Hepatocyte (in vitro differentiated cells): ENCODE results near the gene ARHGEF26. TPM values are rescaled to one million over a fixed set of nuclear protein-coding genes. Genes with fewer than 3 reads are reported as not detected.

Source experiments
- DNase-seq: peaks from one replicate; pipeline ENCODE4 v3.0.0-alpha.2; 2016; ENCODE audit warnings: low spot score
- H2AFZ ChIP-seq: fragments of 200-600 bp; sonication (generic); 2 replicates; pipeline ENCODE4 v1.6.0; 2016; ENCODE audit warnings: antibody characterized with exemption, mild to moderate bottlenecking
- H3K27ac ChIP-seq: fragments of 200-600 bp; sonication (generic); 2 replicates; pipeline ENCODE4 v1.5.1; 2016; ENCODE audit warnings: mild to moderate bottlenecking
- H3K27me3 ChIP-seq: fragments of 200-600 bp; sonication (generic); 2 replicates; pipeline ENCODE4 v1.6.1; 2016
- H3K36me3 ChIP-seq: fragments of 200-600 bp; sonication (generic); replicated peaks from 2 replicates; pipeline ENCODE4 v1.5.1; 2016; ENCODE audit warnings: low read depth; ENCODE audit not compliant: insufficient read depth
- H3K4me1 ChIP-seq: fragments of 200-600 bp; sonication (generic); 2 replicates; pipeline ENCODE4 v1.5.1; 2016; ENCODE audit warnings: mild to moderate bottlenecking, moderate library complexity; ENCODE audit not compliant: insufficient read depth
- H3K4me2 ChIP-seq: fragments of 200-600 bp; sonication (generic); 2 replicates; pipeline ENCODE4 v1.6.0; 2016
- H3K4me3 ChIP-seq: fragments of 200-600 bp; sonication (generic); 2 replicates; pipeline ENCODE4 v1.5.1; 2016; ENCODE audit warnings: mild to moderate bottlenecking
- H3K79me2 ChIP-seq: fragments of 200-600 bp; sonication (generic); 2 replicates; pipeline ENCODE4 v1.6.0; 2017; ENCODE audit warnings: mild to moderate bottlenecking
- H3K9me2 ChIP-seq: fragments of 200-600 bp; sonication (generic); replicated peaks from 2 replicates; pipeline ENCODE4 v1.6.0; 2017; ENCODE audit warnings: mild to moderate bottlenecking; ENCODE audit not compliant: insufficient read depth
- H3K9me3 ChIP-seq: fragments of 200-600 bp; sonication (generic); 2 replicates; pipeline ENCODE4 v1.5.1; 2016; ENCODE audit warnings: low read depth, mild to moderate bottlenecking
- H4K20me1 ChIP-seq: fragments of 200-600 bp; sonication (generic); 2 replicates; pipeline ENCODE4 v1.6.0; 2016; ENCODE audit warnings: mild to moderate bottlenecking; ENCODE audit not compliant: insufficient read depth, poor library complexity, severe bottlenecking
- EZH2 ChIP-seq: fragments of 200-600 bp; sonication (generic); IDR thresholded peaks from 2 replicates; pipeline ENCODE4 v1.6.1; 2016; ENCODE audit warnings: antibody characterized with exemption, mild to moderate bottlenecking, borderline replicate concordance
- EZH2phosphoT487 ChIP-seq: fragments of 200-600 bp; sonication (generic); IDR thresholded peaks from one replicate; pipeline ENCODE4 v1.6.1; 2018; ENCODE audit warnings: antibody characterized with exemption, mild to moderate bottlenecking, low read depth, moderate library complexity; ENCODE audit not compliant: unreplicated experiment, severe bottlenecking
- WGBS: methylation state at CpG from one replicate; pipeline ENCODE4 v1.1.6; 2016; ENCODE audit warnings: low lambda C conversion rate; ENCODE audit errors: missing lambda C conversion rate; 5-methylcytosine and 5-hydroxymethylcytosine counted together
- polyA plus RNA-seq: library from polyadenylated mRNA; unstranded; fragments of >200 nt; fragmentation: Nextera tagmentation; extraction: Ambion mirVana; gene quantifications from 2 replicates; pipeline ENCODE4 v1.2.1, GENCODE V29; 2016
- total RNA-seq: library from RNA; depleted of rRNA; stranded (reverse); fragments of >200 nt; gene quantifications from 2 replicates; pipeline ENCODE4 v1.2.3, GENCODE V29; 2014
- TF ChIP-seq, protein P1 (sequence below): fragments of 200-600 bp; sonication (generic); IDR thresholded peaks from 2 replicates; pipeline ENCODE4 v1.5.1; 2016; ENCODE audit warnings: antibody characterized with exemption, mild to moderate bottlenecking; ENCODE audit not compliant: poor library complexity

Gene ARHGEF26
- total and polyA plus RNA-seq, 2 experiments from 2014 or later: 13.6 to 20.9 TPM

DNA sequence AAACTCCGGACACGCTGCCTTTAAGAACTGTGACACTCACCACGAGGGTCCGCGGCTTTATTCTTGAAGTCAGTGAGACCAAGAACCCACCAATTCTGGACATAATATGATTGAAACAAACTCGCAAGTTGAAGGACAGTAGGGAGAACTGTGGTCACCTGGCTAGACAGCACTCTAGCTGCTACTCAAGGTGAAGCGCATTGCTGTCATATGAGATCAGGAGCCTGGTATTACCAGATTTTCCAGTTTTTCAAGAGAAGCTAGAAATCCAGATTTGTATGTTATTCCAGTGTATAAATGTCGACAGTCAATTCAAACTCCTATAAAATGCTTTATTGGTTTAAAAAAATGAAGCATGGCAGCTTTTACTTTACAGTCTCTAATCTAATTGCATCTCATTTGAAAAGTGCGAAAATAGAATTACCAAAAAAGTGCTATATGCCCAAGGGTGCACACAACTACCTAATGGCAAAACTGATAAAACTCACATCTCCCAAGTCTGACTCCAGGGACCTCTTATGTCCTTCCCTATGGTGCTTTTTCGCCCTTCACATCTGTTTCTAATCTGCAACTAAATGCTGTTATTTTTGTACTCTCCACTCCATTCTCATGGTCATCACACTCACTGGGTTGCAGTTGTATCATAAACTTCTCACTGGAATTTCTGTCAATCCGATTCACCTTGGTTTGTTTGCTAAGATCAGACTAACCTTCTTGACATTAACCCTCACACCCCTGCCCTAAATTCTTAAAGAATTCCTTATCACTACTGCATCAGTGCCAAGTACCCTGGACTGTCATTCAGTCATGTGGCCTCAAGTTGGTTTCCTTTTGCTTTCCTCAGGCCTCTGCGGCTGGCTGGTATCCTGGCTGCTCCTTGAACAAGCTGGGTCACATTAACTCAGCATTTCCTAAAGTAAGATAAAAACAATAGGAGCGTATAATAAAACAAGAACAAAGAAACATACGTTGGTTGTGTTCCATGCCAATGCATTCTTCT lies 31.5 kb upstream of the ARHGEF26 start:
- Histone ChIP-seq H2AFZ (no peak overlapping the region), H3K27me3 (no peaks in the 10 kb centered on the region), H3K4me1 (peaks cover 11% of the 10 kb centered on the region), H3K79me2 (no peaks in the 10 kb centered on the region), H3K4me2 (peak overlapping the region; percentile 34), H3K36me3 (no peaks in the 10 kb centered on the region), H3K27ac (peak overlapping the region; percentile 35), H3K9me3 (no peaks in the 10 kb centered on the region), H4K20me1 (no peaks in the 10 kb centered on the region), H3K9me2 (no peaks in the 10 kb centered on the region), H3K4me3 (no peak overlapping the region)
- 61% methylated on average over 14 of the region's 14 CpGs for WGBS
- TF ChIP-seq EZH2 (no peak), EZH2phosphoT487 (no peak)
- TF ChIP-seq, protein P1, sequence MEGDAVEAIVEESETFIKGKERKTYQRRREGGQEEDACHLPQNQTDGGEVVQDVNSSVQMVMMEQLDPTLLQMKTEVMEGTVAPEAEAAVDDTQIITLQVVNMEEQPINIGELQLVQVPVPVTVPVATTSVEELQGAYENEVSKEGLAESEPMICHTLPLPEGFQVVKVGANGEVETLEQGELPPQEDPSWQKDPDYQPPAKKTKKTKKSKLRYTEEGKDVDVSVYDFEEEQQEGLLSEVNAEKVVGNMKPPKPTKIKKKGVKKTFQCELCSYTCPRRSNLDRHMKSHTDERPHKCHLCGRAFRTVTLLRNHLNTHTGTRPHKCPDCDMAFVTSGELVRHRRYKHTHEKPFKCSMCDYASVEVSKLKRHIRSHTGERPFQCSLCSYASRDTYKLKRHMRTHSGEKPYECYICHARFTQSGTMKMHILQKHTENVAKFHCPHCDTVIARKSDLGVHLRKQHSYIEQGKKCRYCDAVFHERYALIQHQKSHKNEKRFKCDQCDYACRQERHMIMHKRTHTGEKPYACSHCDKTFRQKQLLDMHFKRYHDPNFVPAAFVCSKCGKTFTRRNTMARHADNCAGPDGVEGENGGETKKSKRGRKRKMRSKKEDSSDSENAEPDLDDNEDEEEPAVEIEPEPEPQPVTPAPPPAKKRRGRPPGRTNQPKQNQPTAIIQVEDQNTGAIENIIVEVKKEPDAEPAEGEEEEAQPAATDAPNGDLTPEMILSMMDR: no peak
- DNase-seq: peak; percentile 28

DNA sequence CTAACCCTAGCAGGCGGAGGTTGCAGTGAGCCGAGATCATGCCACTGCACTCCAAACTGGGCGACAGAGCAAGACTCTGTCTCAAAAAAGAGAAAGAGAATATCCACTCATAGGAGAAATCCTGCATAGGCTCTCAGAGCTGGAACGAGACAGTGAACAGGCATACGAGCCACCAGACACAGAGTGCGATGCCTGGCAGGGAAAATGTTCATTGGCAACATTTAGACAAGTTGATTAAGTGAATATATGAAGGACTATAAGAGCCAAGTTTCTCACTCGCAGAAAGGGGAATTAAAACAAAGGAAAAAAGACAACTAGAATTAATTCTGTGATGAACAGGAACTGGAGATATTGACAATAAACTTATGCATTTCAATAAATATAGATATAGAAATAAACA lies 27.1 kb upstream of the ARHGEF26 start:
- DNase-seq: no peak
- 96% methylated on average over 7 of the region's 7 CpGs for WGBS
- no peaks in the 10 kb centered on the region for H3K79me2 ChIP-seq
- H3K36me3 ChIP-seq: no peaks in the 10 kb centered on the region
- no peaks in the 10 kb centered on the region for H4K20me1 ChIP-seq
- H2AFZ ChIP-seq: no peak overlapping the region
- H3K9me2 ChIP-seq: no peaks in the 10 kb centered on the region
- H3K4me3 ChIP-seq: no peak overlapping the region
- H3K4me1 ChIP-seq: peaks cover 11% of the 10 kb centered on the region
- H3K27me3 ChIP-seq: no peaks in the 10 kb centered on the region
- no peak overlapping the region for H3K4me2 ChIP-seq
- no peak overlapping the region for H3K27ac ChIP-seq
- no peak for TF ChIP-seq EZH2phosphoT487
- TF ChIP-seq EZH2: no peak
- TF ChIP-seq, protein P1: no peak
- no peaks in the 10 kb centered on the region for H3K9me3 ChIP-seq

GRCh38 chr3:154095832-154096421 lies 25.3 kb upstream of the ARHGEF26 start:
- H3K4me3 ChIP-seq: no peak overlapping the region
- H3K9me3 ChIP-seq: no peaks in the 10 kb centered on the region
- H3K4me1 ChIP-seq: no peaks in the 10 kb centered on the region
- peak; percentile 30 for DNase-seq
- TF ChIP-seq, protein P1: peak; percentile 74
- TF ChIP-seq EZH2: no peak
- WGBS: 83% methylated on average over 3 of the region's 3 CpGs
- H3K27ac ChIP-seq: no peak overlapping the region
- no peak overlapping the region for H3K4me2 ChIP-seq
- H3K9me2 ChIP-seq: no peaks in the 10 kb centered on the region
- H4K20me1 ChIP-seq: no peaks in the 10 kb centered on the region
- no peaks in the 10 kb centered on the region for H3K79me2 ChIP-seq
- no peak overlapping the region for H2AFZ ChIP-seq
- no peaks in the 10 kb centered on the region for H3K27me3 ChIP-seq
- no peaks in the 10 kb centered on the region for H3K36me3 ChIP-seq
